Measurements from ENCODE around the gene ANTXRL.
"Not testable (repeated sequence)": the region's sequence is repeated elsewhere in the genome, so short reads cannot be mapped to it uniquely, and the experiment has no call there.

ANTXRL gene

GRCh38 chr10:46308113-46308415 lies 21.3 kb downstream of the ANTXRL start:
- DNase-seq (ENCODE audit: low read depth): no peak

DNA sequence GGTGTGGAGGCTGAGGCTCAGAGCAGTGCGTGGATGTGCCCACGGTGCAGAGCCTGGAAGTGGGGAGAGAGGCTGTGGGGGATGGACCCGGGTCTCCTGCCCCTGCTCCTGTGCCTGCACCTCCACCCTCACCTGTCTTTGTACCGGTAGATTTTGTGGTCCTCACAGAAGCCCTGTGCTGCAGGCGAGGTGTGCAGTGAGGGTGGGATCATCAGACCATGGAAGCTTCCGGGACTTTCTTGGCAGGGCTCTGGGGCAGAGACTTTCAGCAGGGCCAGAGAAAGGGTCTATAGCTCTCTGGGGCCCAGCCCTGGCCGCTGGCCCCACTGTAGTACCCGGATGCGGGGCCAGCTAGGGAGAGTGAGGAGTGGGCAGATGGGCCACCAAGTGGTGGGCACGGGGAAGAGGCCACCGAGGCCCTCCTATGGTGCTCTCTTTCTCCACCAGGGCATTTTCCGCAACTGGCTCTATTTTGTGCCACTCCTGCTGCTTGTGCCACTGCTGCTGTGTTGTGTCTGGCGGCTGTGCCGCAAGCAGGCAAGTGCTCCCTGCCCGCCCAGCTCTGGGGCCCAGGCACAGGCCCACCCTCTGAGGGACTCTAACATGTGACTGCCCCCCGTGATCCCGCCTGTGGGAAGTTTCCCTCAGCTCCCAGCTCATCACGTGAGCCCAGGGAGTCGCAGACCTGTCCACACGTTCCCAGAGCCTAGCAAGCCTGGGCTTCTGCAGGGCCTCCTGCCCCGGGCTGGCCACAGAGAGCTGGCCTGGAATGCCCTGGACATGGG lies 22.1 kb downstream of the ANTXRL start:
- no peak for DNase-seq (ENCODE audit: low read depth)

DNA sequence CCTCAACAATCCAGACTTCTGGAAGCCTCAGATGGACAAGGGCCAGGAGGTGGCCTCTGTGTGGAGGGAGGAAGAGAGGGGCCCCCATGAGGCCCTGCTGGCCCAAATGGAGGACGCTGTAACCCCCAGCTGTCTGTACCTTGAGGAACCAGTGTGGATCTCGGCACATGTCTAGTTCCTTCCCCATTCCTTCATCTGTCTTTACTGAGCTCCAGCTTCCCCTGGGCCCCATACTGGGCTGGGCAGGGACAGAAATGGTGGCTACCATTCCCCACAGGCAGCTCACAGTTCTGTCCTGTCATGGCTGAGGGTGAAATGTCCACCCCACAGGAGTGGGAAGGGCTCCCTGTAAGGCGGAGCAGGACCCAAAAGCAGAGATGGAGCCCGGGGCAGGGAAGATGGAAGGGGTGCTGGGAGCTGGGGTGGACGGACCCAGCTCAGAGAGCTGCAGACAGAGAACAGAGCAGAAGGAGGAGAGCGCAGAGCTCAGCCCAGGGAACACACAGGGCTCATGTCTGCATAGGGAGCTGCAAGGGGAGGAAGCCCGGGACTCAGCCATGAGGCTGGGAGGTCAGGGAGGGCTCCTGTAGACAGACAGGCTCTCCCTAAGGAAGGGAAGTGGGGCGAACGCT lies 22.8 kb downstream of the ANTXRL start:
- no peak for DNase-seq (ENCODE audit: low read depth)

- no peak for DNase-seq (ENCODE audit: low read depth)
Observed at GRCh38 chr10:46310143-46310514, 23.3 kb downstream of the ANTXRL start.

DNA sequence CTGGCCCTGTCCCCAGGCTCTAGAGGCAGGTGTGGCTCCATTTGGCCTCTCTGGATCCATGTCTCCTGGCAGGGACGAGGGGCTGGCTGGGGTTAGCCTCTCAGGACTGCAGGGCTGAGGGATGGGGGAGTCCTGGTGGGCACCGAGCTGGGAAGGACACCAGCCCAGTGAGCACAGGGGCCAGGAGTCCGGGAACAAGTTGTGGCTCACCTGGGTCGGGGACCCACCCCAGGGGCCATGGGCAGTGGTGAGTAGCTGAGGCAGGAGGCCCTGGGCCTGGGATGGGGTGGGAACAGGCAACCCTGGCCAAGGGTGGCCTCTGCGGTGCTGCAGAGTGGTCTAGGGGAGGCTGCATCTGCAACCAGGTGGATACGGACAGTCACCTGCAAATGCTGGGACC lies 24.1 kb downstream of the ANTXRL start:
- DNase-seq (ENCODE audit: low read depth): no peak

DNA sequence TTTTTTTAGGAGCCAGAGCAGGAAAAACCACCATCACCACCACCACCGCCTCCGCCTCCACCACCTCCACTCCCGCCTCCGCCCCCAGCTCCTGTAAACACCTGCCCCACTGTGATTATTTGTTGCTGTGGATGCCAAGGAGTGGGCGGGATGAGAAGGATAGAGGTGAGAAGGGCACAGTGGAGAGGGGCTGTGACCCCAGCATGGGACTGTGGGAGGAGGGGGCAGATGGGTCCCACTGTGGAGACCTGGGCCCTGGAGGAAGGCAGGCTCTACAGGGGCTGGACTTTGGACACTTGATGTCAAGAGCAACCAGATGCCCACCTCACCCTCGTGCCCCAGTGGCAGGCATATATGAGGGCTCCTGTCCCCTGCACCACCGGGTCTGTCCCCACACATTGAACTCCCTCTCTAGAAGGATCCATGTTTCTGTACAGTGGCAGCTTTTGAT lies 24.7 kb downstream of the ANTXRL start:
- no peak for DNase-seq (ENCODE audit: low read depth)

DNA sequence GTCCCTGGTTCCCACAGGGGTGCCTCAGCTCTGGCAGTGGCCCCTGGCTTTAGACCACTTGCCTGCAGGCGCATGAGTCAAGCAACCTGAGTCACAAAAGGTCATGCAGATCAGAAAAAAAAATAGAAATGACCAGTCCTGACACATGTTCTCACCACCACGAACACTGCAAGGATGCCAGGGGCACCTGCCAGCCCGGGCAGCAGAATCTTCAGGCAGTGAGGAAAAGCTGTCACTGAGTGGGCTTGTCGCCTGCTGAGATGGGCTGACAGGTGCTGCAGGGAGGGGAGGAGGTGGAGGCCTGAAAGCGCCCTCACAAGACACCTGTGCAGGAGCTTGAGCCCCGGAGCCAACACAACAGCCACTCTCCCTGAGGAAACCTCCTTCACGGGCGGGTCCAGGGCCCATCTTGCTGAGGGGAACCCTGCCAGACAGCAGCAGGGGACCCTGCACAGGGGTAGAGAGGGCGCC lies 25.2 kb downstream of the ANTXRL start:
- DNase-seq (ENCODE audit: low read depth): not testable (repeated sequence)

DNA sequence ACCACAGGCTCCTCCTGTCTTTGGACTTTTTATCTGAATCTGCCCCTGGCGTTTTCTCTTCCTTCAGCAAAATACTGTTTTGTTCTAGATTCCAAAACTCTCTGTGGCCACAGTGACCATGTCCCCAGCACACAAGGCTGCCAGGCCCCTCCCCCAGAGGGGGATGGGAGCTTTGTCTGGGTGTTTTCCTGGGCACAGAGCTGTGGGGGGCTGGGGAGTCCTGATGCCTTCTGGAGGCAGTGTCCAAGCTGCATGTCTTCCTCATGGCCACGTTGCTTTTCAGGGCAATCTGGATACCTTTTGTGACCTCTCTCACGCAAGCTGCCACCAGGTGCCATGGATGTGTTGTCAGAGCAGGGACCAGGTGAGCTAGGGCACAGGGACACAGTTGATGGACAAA lies 26.2 kb downstream of the ANTXRL start:
- no peak for DNase-seq (ENCODE audit: low read depth)

DNA sequence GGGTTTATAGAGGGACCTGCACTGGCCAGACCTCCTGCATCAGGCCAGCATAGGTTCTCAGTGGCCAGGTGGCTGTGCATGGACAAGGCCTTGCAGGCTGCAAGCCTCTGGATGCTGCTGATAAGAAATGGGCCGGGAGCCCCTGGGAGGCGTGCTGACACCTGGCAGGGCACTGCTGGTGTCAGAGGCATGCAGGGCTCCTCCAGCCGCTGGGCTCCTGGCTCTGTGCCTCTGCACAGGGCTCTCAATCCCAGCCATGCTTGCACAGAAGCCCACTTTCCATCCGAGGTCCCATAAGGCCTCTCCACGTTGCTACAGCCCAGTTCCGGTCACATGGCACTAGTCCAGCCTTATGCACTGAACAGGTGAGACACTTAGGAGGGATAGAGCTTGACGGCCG lies 27.3 kb downstream of the ANTXRL start:
- no peak for DNase-seq (ENCODE audit: low read depth)

DNA sequence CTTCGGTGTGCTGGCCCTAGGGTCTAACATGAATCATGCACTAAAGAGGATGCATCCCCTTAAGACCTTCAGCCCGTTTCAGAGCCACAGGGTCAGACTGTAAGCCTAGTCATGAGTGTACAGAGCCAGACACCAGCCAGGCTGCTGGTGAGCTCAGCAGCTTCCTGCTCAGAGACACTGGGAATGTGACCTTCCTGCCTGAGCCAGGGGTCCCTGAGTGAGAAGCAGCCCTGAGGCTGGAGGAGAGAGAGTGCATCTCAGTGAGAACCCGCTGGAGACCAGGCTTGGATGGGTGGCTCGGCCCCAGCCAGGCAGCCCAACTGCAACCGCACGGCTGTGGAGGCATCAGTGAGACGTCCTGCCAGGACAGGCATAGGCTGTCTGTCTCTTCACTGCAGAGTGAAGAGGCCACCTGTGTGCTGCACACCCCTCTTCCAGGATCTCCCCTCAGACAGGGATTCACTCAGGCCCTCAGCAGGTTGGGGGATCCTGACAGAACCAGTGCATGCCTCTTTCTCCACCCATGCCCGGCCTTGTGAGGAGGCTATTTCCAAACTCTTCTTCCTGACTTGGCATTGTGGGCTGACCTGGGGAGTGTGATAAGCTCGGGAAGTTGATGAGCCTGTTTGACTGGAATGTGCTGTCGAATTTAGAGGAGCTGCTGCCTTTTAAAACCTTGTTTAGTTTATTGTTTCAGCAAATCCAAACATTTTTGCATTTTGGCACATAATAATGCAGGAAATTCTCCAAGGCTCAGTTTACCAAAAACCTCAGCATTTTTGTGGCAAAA lies 28.5 kb downstream of the ANTXRL start:
- not testable (repeated sequence) for DNase-seq (ENCODE audit: low read depth)

DNA sequence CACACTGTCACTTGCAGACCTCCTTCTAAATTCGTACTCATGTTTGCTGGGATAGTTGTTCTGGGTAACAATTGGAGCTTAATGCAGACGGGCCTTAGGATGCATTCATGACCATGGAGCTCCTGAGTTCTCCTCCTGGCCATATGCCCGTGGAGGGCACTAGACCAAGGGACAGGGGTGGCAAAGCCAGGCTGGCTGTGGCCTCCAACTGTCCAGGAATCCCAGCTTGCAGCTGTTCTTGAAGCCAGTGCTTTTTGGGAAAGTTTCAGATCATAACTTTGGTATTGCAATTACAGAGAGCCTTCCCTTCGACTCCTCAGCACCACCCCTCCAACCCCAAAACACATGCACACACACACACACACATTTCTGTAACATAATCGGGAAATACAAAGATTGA lies 30.6 kb downstream of the ANTXRL start:
- DNase-seq (ENCODE audit: low read depth): no peak

GRCh38 chr10:46317889-46318288 lies 31.1 kb downstream of the ANTXRL start:
- DNase-seq (ENCODE audit: low read depth): no peak

DNA sequence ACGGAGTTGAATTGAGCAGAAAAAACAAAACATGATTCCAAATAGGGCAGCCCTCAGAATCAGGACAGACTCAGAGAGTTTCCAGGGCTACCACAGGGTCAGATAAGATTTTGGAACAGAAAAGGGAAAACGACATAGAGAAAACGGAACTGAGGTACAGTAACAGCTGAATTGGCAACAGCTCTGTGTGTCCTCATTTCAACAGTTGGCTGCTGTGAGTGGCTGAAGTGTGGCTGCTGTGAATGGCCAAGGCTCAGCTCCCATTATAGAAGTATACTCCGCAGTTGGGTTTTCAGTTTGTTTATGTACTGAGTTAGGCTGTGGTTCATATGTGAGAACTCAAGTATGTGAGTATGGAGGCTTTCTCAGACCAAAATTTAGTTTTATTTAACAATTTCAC lies 32.0 kb downstream of the ANTXRL start:
- DNase-seq (ENCODE audit: low read depth): no peak

GRCh38 chr10:46319389-46319788 lies 32.6 kb downstream of the ANTXRL start:
- DNase-seq (ENCODE audit: low read depth): no peak

GRCh38 chr10:46321770-46322169 lies 35.0 kb downstream of the ANTXRL start:
- DNase-seq (ENCODE audit: low read depth): no peak

GRCh38 chr10:46323176-46323575 lies 36.4 kb downstream of the ANTXRL start:
- no peak for DNase-seq (ENCODE audit: low read depth)

DNA sequence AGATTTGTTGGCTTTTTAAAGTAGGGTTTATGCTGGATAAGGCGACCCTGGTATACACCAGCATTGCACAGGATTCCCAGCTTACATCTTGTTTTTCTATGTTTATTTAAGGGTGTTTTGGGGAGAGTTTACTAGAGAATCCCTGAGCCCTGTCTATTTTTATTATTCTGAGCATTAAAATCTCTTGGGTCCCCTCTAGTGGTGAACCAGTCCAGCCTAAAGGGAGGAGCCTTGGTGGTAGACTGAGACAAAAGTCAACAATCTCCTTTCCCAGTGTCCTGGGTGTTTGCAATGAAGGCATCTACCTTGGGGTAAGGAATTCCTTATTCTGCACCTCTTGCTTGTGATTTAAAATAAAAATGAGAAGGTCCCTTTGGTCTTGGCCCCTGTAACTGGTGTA lies 38.2 kb downstream of the ANTXRL start:
- no peak for DNase-seq (ENCODE audit: low read depth)

DNA sequence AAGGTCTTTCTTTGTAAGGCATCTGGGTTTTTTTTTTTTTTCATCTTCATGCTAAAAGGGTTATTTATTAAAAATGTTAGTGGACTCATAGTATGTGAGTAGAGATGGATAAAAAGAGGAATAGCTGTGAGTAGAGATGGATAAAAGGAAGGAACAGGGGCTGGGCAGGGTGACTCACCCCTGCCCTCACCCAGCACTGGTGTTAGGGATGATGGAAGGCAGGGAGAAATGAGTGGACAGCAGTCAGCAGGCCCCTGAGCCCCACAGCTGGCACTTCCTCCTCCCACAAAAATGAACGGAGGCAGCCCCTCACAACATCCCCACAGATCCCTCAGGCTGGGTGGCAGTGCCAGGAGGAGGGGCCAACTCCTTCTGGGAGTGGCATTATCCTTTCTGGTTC lies 39.3 kb downstream of the ANTXRL start:
- no peak for DNase-seq (ENCODE audit: low read depth)

GRCh38 chr10:46326971-46327370 lies 40.2 kb downstream of the ANTXRL start:
- DNase-seq (ENCODE audit: low read depth): no peak

DNA sequence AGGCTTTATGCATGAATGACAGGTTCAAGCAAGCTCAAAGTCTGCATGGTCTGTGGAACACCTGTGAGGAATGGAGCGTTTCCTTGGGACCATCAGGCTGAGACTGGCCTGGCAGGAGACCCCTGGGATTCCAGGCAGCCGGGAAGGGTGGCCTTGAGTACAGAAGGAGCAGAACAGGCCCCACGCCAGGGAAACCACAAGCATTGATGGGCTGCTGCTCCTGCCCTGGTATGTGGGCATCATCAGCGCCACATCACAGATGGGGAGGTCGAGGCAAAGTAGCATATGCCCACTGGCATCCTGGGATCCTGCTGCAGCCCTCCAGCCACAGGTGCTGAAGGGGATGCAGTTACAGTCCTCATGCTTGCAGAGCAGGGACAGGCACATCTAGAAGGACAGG lies 40.9 kb downstream of the ANTXRL start:
- no peak for DNase-seq (ENCODE audit: low read depth)

DNA sequence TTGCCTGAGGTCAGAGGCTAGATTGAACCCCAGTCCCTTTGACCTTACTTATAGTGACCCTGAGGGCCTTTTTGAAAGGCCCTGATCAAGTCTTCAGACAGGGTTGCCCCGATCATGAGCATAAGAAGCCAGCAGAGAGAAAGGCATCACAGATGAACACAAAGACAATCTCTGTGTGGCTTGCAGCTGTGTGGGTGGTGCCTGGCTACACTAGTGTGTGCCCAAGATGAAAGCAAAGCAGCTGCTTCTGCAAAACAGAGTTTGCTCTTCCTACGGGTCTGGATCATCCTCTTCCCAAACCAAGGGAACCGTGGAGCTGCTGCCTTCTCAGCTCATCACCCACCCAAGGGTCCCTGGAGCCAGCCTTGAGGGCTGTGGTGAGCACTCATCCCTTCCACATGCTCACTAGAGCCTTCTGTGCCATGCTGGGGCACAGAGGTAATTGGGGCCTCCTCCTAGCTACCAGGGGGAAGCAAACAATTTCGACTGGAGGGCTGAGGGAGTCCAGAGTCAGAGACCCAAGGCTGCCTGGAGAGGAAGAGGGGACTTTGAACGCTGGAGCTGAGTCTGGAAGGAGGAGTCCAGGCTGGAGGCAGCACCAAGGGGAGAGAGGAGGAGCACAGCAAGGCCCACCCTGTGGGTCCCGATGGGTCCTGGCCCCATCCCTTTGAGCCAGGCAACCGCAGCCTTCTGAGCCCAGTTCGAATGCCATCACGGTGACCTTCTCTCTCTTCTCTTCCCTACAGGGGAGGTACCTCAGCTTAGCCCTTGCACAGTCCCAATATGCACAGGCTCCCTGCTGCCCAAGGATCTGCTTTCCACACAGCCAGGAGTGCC lies 42.3 kb downstream of the ANTXRL start:
- no peak for DNase-seq (ENCODE audit: low read depth)

DNA sequence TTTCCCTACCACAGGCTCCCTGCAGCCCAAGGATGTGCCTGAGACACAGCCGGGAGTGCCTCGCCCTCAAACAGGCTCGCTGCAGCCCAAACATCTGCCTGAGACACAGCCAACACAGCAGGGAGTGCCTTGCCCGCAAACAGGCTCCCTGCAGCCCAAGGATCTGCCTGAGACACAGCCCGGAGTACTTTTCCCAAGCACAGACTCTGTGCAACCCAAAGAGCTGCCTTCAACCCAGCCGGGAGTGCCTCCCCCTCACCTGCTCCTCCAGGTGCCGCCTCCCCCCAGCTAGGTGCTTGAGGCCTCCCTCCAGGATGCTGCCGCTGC lies 42.9 kb downstream of the ANTXRL start:
- DNase-seq (ENCODE audit: low read depth): no peak

Data from activated T-cell treated with anti-CD3 and anti-CD28 coated beads for 48 hours (primary cell).